GM15510 (cell line): ENCODE results near the gene GFOD2.

Experiments used
- POLR2A ChIP-seq: IDR thresholded peaks from 3 replicates; pipeline ENCODE4 v1.6.1; 2011; ENCODE audit warnings: borderline replicate concordance; ENCODE audit not compliant: insufficient read length; ENCODE audit errors: extremely low read depth

Gene GFOD2

GRCh38 chr16:67651039-67651438 is 68.1 kb downstream of the GFOD2 start:
- no peak for TF ChIP-seq POLR2A

- TF ChIP-seq POLR2A: no peak
Measured at GRCh38 chr16:67650023-67650422, 69.1 kb downstream of the GFOD2 start.

GRCh38 chr16:67649494-67649931 is 69.6 kb downstream of the GFOD2 start:
- no peak for TF ChIP-seq POLR2A

- TF ChIP-seq POLR2A: no peak
Measured at GRCh38 chr16:67648764-67649407, 70.2 kb downstream of the GFOD2 start.

- TF ChIP-seq POLR2A: no peak
Measured at GRCh38 chr16:67648088-67648763, 70.9 kb downstream of the GFOD2 start.

GRCh38 chr16:67647681-67648080 is 71.4 kb downstream of the GFOD2 start:
- TF ChIP-seq POLR2A: no peak

GRCh38 chr16:67647111-67647651 is 71.9 kb downstream of the GFOD2 start:
- no peak for TF ChIP-seq POLR2A

- no peak for TF ChIP-seq POLR2A
Measured at GRCh38 chr16:67645397-67646121, 73.6 kb downstream of the GFOD2 start.

- no peak for TF ChIP-seq POLR2A
Measured at GRCh38 chr16:67644038-67644437, 75.1 kb downstream of the GFOD2 start.

- no peak for TF ChIP-seq POLR2A
Measured at GRCh38 chr16:67641779-67642708, 77.1 kb downstream of the GFOD2 start.

- no peak for TF ChIP-seq POLR2A
Measured at GRCh38 chr16:67637625-67638024, 81.5 kb downstream of the GFOD2 start.

GRCh38 chr16:67636713-67637112 is 82.4 kb downstream of the GFOD2 start:
- TF ChIP-seq POLR2A: no peak

GRCh38 chr16:67632415-67633172 is 86.5 kb downstream of the GFOD2 start:
- TF ChIP-seq POLR2A: no peak

GRCh38 chr16:67628216-67628615 is 90.9 kb downstream of the GFOD2 start:
- TF ChIP-seq POLR2A: no peak
